Measurements from ENCODE around the gene HIP1R. TPM values are rescaled to one million over a fixed set of nuclear protein-coding genes. Genes with fewer than 3 reads are reported as not detected.
A peak's percentile ranks its signal among the peaks of the same experiment; 100 is the strongest.
"Not testable (repeated sequence)": the region's sequence is repeated elsewhere in the genome, so short reads cannot be mapped to it uniquely, and the experiment has no call there.

Gene HIP1R
- total RNA-seq, 4 donors from 2014 or later = 162 to 289 (median 200) TPM

DNA sequence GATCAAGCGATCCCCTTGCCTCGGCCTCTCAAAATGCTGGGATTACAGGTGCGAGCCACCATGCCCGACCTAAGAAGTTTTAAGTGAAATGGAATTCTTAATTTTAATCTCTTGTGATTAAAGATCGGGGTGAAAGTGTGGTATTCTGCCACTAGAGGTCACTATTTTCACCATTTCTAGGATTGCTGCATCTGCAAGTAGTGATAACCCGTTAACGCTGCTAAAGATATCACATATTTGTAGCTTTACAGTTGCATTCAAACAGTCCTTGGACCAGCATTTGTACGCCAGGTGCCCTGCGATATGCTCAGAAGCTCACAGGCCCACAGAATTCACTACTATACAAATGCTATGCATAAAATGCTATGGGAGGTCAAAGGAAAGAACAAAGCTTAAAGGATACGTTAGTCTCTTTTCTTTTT is 41.6 kb upstream of the HIP1R start:
- no peak for DNase-seq (ENCODE audit: low spot score in 2 of 2)
- 11% methylated on average over 10 of the region's 10 CpGs for WGBS
- no peak overlapping the region for H3K4me3 ChIP-seq
- H3K4me1 ChIP-seq = no peaks in the 10 kb centered on the region
- no peaks in the 10 kb centered on the region for H3K36me3 ChIP-seq
- TF ChIP-seq EP300 (IDR thresholded peaks at IDR 0.05) = no peak
- no peak for TF ChIP-seq POLR2A (IDR thresholded peaks at IDR 0.05)
- TF ChIP-seq, protein P1, sequence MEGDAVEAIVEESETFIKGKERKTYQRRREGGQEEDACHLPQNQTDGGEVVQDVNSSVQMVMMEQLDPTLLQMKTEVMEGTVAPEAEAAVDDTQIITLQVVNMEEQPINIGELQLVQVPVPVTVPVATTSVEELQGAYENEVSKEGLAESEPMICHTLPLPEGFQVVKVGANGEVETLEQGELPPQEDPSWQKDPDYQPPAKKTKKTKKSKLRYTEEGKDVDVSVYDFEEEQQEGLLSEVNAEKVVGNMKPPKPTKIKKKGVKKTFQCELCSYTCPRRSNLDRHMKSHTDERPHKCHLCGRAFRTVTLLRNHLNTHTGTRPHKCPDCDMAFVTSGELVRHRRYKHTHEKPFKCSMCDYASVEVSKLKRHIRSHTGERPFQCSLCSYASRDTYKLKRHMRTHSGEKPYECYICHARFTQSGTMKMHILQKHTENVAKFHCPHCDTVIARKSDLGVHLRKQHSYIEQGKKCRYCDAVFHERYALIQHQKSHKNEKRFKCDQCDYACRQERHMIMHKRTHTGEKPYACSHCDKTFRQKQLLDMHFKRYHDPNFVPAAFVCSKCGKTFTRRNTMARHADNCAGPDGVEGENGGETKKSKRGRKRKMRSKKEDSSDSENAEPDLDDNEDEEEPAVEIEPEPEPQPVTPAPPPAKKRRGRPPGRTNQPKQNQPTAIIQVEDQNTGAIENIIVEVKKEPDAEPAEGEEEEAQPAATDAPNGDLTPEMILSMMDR (IDR thresholded peaks at IDR 0.05) = peak; percentile 58 to 63
- TF ChIP-seq POLR2AphosphoS5 (IDR thresholded peaks at IDR 0.05) = no peak
- no peak overlapping the region for H3K27ac ChIP-seq
- H3K27me3 ChIP-seq = no peaks in the 10 kb centered on the region
- H3K9me3 ChIP-seq = no peaks in the 10 kb centered on the region

DNA sequence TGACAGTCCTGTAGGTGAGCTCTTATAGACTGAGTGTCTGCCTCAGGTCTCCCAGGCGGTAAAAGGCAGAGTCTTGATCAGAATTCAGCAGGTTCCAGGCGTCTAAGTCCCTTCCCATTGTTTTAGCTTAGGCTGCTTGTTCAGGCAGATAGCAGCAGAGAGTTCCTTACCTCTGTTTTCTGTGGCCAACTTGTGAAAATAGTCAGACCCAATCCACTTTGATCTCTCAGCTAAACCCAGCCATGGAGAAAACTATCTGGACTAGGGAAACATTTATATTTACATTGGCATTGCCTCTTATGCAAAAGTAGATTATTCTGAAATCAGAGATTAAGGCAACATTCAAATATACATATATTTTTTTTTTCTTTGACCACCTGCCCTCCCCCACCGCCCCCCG is 39.5 kb upstream of the HIP1R start:
- TF ChIP-seq POLR2A (IDR thresholded peaks at IDR 0.05) (no peak), POLR2AphosphoS5 (IDR thresholded peaks at IDR 0.05) (no peak)
- TF ChIP-seq, protein P1 (IDR thresholded peaks at IDR 0.05) = no peak
- Histone ChIP-seq H3K27me3 (no peaks in the 10 kb centered on the region), H3K27ac (no peak overlapping the region), H3K4me3 (no peak overlapping the region), H3K36me3 (no peaks in the 10 kb centered on the region), H3K4me1 (no peaks in the 10 kb centered on the region), H3K9me3 (no peaks in the 10 kb centered on the region)
- WGBS = 83% methylated on average over 4 of the region's 4 CpGs
- no peak for DNase-seq (ENCODE audit: low spot score in 2 of 2)

DNA sequence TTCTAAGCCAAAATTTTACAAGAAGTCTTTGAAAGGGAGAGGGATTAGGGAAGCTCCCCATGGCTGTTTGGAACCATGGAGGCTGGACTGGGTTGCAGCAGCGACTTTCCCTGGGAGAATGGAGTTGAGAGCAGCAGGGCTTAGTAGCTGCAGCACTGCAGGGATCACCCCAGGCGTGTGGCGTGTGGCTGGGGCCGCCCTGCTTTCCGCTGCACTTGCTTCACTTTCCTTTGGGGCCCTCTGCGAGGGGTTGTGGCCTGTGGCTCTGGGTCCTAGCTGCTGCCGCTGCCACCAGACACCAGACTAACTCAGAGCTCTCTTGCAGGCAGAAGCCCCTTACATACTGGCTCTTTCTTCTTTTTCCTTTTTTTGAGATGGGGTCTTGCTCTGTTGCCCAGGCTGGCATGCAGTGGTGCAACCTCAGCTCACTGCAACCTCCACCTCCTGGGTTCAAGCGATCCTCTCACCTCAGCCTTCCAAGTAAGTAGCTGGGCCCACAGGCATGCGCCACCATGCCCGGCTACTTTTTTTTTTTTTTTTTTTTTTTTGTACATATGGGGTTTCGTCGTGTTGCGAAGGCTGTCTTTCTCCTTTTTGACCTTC is 35.5 kb upstream of the HIP1R start:
- H3K27me3 ChIP-seq = no peaks in the 10 kb centered on the region
- 77% methylated on average over 13 of the region's 13 CpGs for WGBS
- TF ChIP-seq, protein P1 (IDR thresholded peaks at IDR 0.05) = no peak
- no peak for TF ChIP-seq POLR2A (IDR thresholded peaks at IDR 0.05)
- TF ChIP-seq POLR2AphosphoS5 (IDR thresholded peaks at IDR 0.05) = no peak
- no peak for DNase-seq (ENCODE audit: low spot score in 2 of 2)
- no peaks in the 10 kb centered on the region for H3K9me3 ChIP-seq
- no peak overlapping the region for H3K4me3 ChIP-seq
- H3K27ac ChIP-seq = no peak overlapping the region
- H3K36me3 ChIP-seq = no peaks in the 10 kb centered on the region
- H3K4me1 ChIP-seq = peaks cover 3% of the 10 kb centered on the region

DNA sequence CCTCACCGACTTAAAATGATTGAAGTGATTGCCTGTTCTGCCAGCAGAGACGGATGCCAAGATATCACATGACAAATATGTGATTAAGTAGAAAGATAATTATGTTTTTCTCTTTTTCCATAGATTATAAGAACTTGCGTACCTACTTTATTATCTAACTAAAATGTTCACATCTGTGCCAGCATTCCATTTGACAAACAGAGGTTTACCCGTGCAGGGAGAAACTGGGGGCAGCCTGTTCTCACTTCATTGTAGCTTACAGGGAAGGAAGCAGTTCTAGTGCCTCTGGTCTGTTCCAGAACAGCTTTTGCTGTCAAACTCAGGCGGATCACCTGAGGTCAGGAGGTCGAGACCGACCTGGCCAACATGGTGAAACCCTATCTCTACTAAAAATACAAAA is 31.3 kb upstream of the HIP1R start:
- Histone ChIP-seq H3K9me3 (no peaks in the 10 kb centered on the region), H3K4me1 (peaks cover 3% of the 10 kb centered on the region), H3K36me3 (no peaks in the 10 kb centered on the region), H3K27me3 (no peaks in the 10 kb centered on the region), H3K4me3 (no peak overlapping the region), H3K27ac (no peak overlapping the region)
- no peak for TF ChIP-seq POLR2A (IDR thresholded peaks at IDR 0.05)
- no peak for TF ChIP-seq POLR2AphosphoS5 (IDR thresholded peaks at IDR 0.05)
- TF ChIP-seq, protein P1 (IDR thresholded peaks at IDR 0.05) = no peak
- no peak for TF ChIP-seq EP300 (IDR thresholded peaks at IDR 0.05)
- DNase-seq (ENCODE audit: low spot score in 2 of 2) = no peak
- 63% methylated on average over 7 of the region's 7 CpGs for WGBS

DNA sequence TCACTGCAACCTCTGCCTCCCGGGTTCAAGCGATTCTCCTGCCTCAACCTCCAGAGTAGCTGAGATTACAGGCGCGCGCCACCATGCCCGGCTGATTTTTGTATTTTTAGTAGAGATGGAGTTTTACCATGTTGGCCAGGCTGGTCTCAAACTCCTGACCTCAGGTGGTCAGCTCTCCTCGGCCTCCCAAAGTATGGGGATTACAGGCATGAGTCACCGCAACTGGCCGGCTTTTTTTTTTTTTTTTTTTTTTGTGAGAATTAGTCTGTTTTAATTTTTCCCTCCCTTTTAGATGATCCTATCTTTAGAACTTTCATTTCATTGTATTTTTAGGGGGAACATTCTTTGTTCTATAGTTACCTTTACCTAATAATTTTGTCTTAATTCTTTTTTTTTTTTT is 30.3 kb upstream of the HIP1R start:
- not testable (repeated sequence) for H3K4me3 ChIP-seq; H3K27ac ChIP-seq; H3K4me1 ChIP-seq; H3K9me3 ChIP-seq; DNase-seq (ENCODE audit: low spot score in 2 of 2); H3K36me3 ChIP-seq; H3K27me3 ChIP-seq
- WGBS = 92% methylated on average over 9 of the region's 9 CpGs

DNA sequence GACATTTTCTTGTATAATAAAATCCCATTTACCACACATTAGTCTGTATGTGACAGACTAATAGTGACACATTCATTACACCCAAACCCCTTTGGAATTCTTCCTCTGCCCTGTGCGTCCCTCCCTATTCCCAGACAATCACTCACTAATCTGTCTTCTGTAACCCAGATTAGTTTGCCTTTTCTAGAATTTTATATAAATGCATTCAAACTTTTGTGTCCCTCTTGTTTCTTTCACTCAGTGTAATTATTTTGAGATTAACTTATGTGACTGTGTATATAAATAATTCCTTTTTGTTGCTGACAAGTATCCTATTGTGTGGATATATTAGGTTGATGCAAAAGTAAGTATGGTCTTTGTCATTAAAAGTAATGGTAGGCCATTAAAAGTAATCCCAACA is 27.6 kb upstream of the HIP1R start:
- peaks cover 3% of the 10 kb centered on the region for H3K4me1 ChIP-seq
- H3K9me3 ChIP-seq = no peaks in the 10 kb centered on the region
- no peak overlapping the region for H3K4me3 ChIP-seq
- no peaks in the 10 kb centered on the region for H3K36me3 ChIP-seq
- no peak overlapping the region for H3K27ac ChIP-seq
- 94% methylated on average over 1 of the region's 1 CpG for WGBS
- H3K27me3 ChIP-seq = no peaks in the 10 kb centered on the region
- no peak for TF ChIP-seq POLR2A (IDR thresholded peaks at IDR 0.05)
- TF ChIP-seq, protein P1 (IDR thresholded peaks at IDR 0.05) = no peak
- no peak for DNase-seq (ENCODE audit: low spot score in 2 of 2)

All from suprapubic skin (tissue), 4 donors.